Endothelial cell (in vitro differentiated cells): ENCODE measurements around the gene TBC1D14. TPM values are rescaled to one million over a fixed set of nuclear protein-coding genes. Genes with fewer than 3 reads are reported as not detected.

Experiments used
- DNase-seq: peaks from one replicate; pipeline ENCODE4 v3.0.0; 2021; ENCODE audit warnings: low spot score
- H3K27ac Mint-ChIP-seq: one replicate; pipeline ENCODE4 v1.8.0; 2021; ENCODE audit warnings: mixed read lengths, inconsistent platforms; ENCODE audit not compliant: unreplicated experiment
- H3K27me3 Mint-ChIP-seq: one replicate; pipeline ENCODE4 v1.8.0; 2021; ENCODE audit warnings: mild to moderate bottlenecking, moderate library complexity, mixed read lengths, inconsistent platforms; ENCODE audit not compliant: unreplicated experiment
- H3K36me3 Mint-ChIP-seq: one replicate; pipeline ENCODE4 v1.8.0; 2021; ENCODE audit warnings: mild to moderate bottlenecking, low read depth, mixed read lengths, inconsistent platforms; ENCODE audit not compliant: unreplicated experiment
- H3K4me1 Mint-ChIP-seq: one replicate; pipeline ENCODE4 v1.8.0; 2021; ENCODE audit warnings: mild to moderate bottlenecking, mixed read lengths, inconsistent platforms; ENCODE audit not compliant: unreplicated experiment
- H3K4me3 Mint-ChIP-seq: one replicate; pipeline ENCODE4 v1.8.0; 2021; ENCODE audit warnings: mild to moderate bottlenecking, mixed read lengths, inconsistent platforms; ENCODE audit not compliant: unreplicated experiment
- H3K9me3 Mint-ChIP-seq: one replicate; pipeline ENCODE4 v1.8.0; 2021; ENCODE audit warnings: mixed read lengths, inconsistent platforms; ENCODE audit not compliant: unreplicated experiment
- CTCF ChIP-seq: fragments of 200-600 bp; sonication (generic); IDR thresholded peaks from one replicate; pipeline ENCODE4 v1.5.0; 2021; ENCODE audit warnings: antibody characterized with exemption; ENCODE audit not compliant: unreplicated experiment
- total RNA-seq: library from RNA; stranded (reverse); fragmentation: NEBNext Ultra II Directional; extraction: Animal tissue kit (Norgen Biotek cat#: 25700); gene quantifications from one replicate; pipeline ENCODE4 v1.2.1, GENCODE V29; 2021; ENCODE audit not compliant: unreplicated experiment

Gene TBC1D14
- total RNA-seq, 1 donor from 2014 or later, result 33.0 TPM

- Mint-ChIP-seq H3K27me3 (peaks cover 3% of the 10 kb centered on the region), H3K4me3 (no peak overlapping the region), H3K27ac (no peak overlapping the region), H3K4me1 (peaks cover 10% of the 10 kb centered on the region), H3K9me3 (no peaks in the 10 kb centered on the region), H3K36me3 (peaks cover 26% of the 10 kb centered on the region)
- TF ChIP-seq CTCF, result no peak
- DNase-seq, result no peak
Measured at GRCh38 chr4:7060346-7061150, 150.9 kb downstream of the TBC1D14 start.

- Mint-ChIP-seq H3K36me3 (peaks cover 27% of the 10 kb centered on the region), H3K4me1 (peaks cover 6% of the 10 kb centered on the region), H3K4me3 (no peak overlapping the region), H3K9me3 (no peaks in the 10 kb centered on the region), H3K27me3 (peaks cover under 1% of the 10 kb centered on the region), H3K27ac (no peak overlapping the region)
- no peak for TF ChIP-seq CTCF
- no peak for DNase-seq
Measured at GRCh38 chr4:7061815-7062214, 152.2 kb downstream of the TBC1D14 start.

GRCh38 chr4:7062816-7063215 lies 153.2 kb downstream of the TBC1D14 start:
- Mint-ChIP-seq H3K36me3 (peaks cover 27% of the 10 kb centered on the region), H3K9me3 (no peaks in the 10 kb centered on the region), H3K27me3 (peaks cover 2% of the 10 kb centered on the region), H3K27ac (no peak overlapping the region), H3K4me3 (no peak overlapping the region), H3K4me1 (peaks cover 11% of the 10 kb centered on the region)
- TF ChIP-seq CTCF, result no peak
- DNase-seq, result no peak

GRCh38 chr4:7063362-7063761 lies 153.7 kb downstream of the TBC1D14 start:
- no peak overlapping the region for H3K4me3 Mint-ChIP-seq

More at GRCh38 chr4:7063362-7063761, 153.7 kb downstream of the TBC1D14 start:
- no peak for TF ChIP-seq CTCF
- Mint-ChIP-seq H3K27ac (no peak overlapping the region), H3K4me1 (peaks cover 11% of the 10 kb centered on the region), H3K9me3 (no peaks in the 10 kb centered on the region), H3K36me3 (peaks cover 27% of the 10 kb centered on the region), H3K27me3 (peaks cover 2% of the 10 kb centered on the region)
- DNase-seq, result no peak
